ENCODE measurements around the gene ANXA2R.
"Not testable (repeated sequence)": the region's sequence is repeated elsewhere in the genome, so short reads cannot be mapped to it uniquely, and the experiment has no call there.

Gene ANXA2R

GRCh38 chr5:43033841-43034590 is 6.1 kb downstream of the ANXA2R start:
- no peak for DNase-seq

- no peak for DNase-seq
Observed at GRCh38 chr5:43027054-43027785, 12.9 kb downstream of the ANXA2R start.

- DNase-seq = not testable (repeated sequence)
Observed at GRCh38 chr5:43025184-43025950, 14.8 kb downstream of the ANXA2R start.

GRCh38 chr5:43024217-43024616 is 15.9 kb downstream of the ANXA2R start:
- no peak for DNase-seq

GRCh38 chr5:43021151-43021550 is 19.0 kb downstream of the ANXA2R start:
- no peak for DNase-seq

GRCh38 chr5:43020399-43020746 is 19.7 kb downstream of the ANXA2R start:
- no peak for DNase-seq

GRCh38 chr5:43019614-43020398 is 20.3 kb downstream of the ANXA2R start:
- peak; percentile 23 for DNase-seq

GRCh38 chr5:43019291-43019613 is 20.9 kb downstream of the ANXA2R start:
- DNase-seq = no peak

- DNase-seq = no peak
Observed at GRCh38 chr5:43017428-43017815, 22.7 kb downstream of the ANXA2R start.

- no peak for DNase-seq
Observed at GRCh38 chr5:43016217-43016779, 23.8 kb downstream of the ANXA2R start.

- no peak for DNase-seq
Observed at GRCh38 chr5:43014522-43014921, 25.6 kb downstream of the ANXA2R start.

GRCh38 chr5:43010935-43011315 is 29.2 kb downstream of the ANXA2R start:
- no peak for DNase-seq

GRCh38 chr5:43008363-43009153 is 31.6 kb downstream of the ANXA2R start:
- DNase-seq = peak; percentile 53

- peak; percentile 54 for DNase-seq
Observed at GRCh38 chr5:43007911-43008362, 32.2 kb downstream of the ANXA2R start.

- peak; percentile 30 for DNase-seq
Observed at GRCh38 chr5:43007246-43007910, 32.7 kb downstream of the ANXA2R start.

GRCh38 chr5:43006424-43007202 is 33.5 kb downstream of the ANXA2R start:
- DNase-seq = no peak

- no peak for DNase-seq
Observed at GRCh38 chr5:43005031-43005430, 35.1 kb downstream of the ANXA2R start.

- no peak for DNase-seq
Observed at GRCh38 chr5:43001748-43002147, 38.4 kb downstream of the ANXA2R start.

GRCh38 chr5:43000914-43001313 is 39.2 kb downstream of the ANXA2R start:
- DNase-seq = no peak

GRCh38 chr5:43000111-43000840 is 39.8 kb downstream of the ANXA2R start:
- DNase-seq = no peak

Data from activated gamma-delta T cell (primary cell).